ENCODE data around the gene TPI1. TPM values are rescaled to one million over a fixed set of nuclear protein-coding genes. Genes with fewer than 3 reads are reported as not detected.
"Not testable (repeated sequence)": the region's sequence is repeated elsewhere in the genome, so short reads cannot be mapped to it uniquely, and the experiment has no call there.

TPI1 gene
- total RNA-seq, 1 donor from 2014 or later: 274 TPM

DNA sequence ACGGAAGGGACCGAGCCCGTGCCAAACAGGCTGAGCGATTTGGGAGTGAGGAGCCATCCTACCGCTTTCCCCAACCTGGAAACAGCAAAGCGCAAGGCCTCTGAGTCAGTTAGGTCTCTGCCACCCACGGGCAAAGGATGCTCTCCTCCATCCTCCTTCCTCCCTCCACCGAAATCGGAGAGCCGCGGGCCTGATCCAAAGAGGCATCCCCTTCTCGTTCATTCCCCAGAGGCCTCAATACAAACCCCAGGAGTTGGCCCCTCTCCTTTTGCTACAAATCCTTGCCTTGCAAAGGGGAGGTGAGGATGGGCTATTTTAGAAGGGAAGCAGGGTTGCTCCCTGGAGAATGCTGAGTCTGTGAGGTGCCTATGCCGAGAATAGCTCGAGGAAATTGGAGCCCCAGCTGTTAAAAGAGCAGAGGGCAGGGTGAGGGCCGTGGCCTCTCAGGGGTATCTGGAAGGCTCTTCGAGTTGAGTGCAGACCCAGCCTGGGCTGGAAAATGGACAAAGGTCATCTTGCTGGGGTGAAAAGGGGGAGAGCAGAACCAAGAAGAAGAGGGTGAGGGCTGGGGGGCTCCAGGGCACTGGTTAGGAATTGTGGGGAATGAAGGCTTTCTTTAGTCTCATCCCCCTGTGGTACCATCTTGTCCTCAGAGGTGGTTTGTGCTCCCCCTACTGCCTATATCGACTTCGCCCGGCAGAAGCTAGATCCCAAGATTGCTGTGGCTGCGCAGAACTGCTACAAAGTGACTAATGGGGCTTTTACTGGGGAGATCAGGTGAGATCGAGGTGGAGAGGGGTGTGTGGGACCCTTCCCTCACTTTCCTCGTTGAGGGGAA is 1.1 kb downstream of the TPI1 start:
- Histone ChIP-seq H3K9me3 (no peaks in the 10 kb centered on the region), H3K36me3 (peaks cover 0 to 32% of the 10 kb centered on the region in 2 donors), H3K4me3 (peak overlapping the region; percentile 92 to 99), H3K4me1 (peaks cover 49% of the 10 kb centered on the region), H3K27ac (peak overlapping the region; percentile 93), H3K27me3 (no peaks in the 10 kb centered on the region)
- no peak for DNase-seq (ENCODE audit: extremely low spot score in 2 of 2)
- TF ChIP-seq, protein P1, sequence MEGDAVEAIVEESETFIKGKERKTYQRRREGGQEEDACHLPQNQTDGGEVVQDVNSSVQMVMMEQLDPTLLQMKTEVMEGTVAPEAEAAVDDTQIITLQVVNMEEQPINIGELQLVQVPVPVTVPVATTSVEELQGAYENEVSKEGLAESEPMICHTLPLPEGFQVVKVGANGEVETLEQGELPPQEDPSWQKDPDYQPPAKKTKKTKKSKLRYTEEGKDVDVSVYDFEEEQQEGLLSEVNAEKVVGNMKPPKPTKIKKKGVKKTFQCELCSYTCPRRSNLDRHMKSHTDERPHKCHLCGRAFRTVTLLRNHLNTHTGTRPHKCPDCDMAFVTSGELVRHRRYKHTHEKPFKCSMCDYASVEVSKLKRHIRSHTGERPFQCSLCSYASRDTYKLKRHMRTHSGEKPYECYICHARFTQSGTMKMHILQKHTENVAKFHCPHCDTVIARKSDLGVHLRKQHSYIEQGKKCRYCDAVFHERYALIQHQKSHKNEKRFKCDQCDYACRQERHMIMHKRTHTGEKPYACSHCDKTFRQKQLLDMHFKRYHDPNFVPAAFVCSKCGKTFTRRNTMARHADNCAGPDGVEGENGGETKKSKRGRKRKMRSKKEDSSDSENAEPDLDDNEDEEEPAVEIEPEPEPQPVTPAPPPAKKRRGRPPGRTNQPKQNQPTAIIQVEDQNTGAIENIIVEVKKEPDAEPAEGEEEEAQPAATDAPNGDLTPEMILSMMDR (IDR thresholded peaks at IDR 0.05): no peak
- no peak for TF ChIP-seq POLR2A (IDR thresholded peaks at IDR 0.05)
- TF ChIP-seq POLR2AphosphoS5 (IDR thresholded peaks at IDR 0.05; ENCODE audit: insufficient read depth in 1 of 2, low read depth in 1 of 2): no peak
- intact Hi-C loops (cut with DNase I): loop anchor here (5.0 kb wide), 1 partner anchor 59 kb away; the partner anchor contains the start of gene ATN1

DNA sequence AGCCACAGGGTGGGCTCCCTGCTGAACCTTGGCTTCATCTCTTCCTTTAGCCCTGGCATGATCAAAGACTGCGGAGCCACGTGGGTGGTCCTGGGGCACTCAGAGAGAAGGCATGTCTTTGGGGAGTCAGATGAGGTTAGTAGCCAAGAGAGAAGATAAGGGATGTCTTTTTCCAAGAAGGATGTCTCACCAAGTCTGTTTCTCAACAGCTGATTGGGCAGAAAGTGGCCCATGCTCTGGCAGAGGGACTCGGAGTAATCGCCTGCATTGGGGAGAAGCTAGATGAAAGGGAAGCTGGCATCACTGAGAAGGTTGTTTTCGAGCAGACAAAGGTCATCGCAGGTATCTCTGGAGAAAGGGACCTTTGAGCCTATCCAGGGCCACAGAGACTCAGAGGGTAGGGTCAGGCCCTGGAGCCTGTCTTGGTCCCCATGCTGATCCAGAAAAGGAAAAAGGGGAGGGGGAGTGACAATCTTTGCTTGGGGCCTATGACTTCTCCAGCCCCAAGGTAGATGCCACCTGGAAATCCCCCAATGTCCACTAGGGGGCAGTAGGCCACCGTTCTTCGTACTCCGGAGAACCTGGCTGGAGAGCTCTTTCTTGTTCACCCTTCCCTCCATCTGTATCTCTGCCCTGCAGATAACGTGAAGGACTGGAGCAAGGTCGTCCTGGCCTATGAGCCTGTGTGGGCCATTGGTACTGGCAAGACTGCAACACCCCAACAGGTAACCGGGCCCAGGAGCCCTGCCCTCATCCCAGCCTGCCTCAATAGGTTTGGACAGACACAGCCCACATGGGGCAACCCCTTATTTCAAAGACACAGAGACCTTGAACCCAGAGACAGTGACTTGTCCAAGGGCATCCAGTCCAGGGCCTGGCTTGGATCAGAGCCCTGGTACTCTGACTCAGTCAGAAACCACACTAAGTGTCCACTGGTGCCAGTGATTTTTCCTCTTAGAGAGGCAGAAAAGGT is 2.0 kb downstream of the TPI1 start:
- H3K27me3 ChIP-seq: no peaks in the 10 kb centered on the region
- peaks cover 49% of the 10 kb centered on the region for H3K4me1 ChIP-seq
- no peak for TF ChIP-seq POLR2A (IDR thresholded peaks at IDR 0.05)
- peak; percentile 31 to 55 for TF ChIP-seq POLR2AphosphoS5 (IDR thresholded peaks at IDR 0.05; ENCODE audit: insufficient read depth in 1 of 2, low read depth in 1 of 2)
- TF ChIP-seq, protein P1 (IDR thresholded peaks at IDR 0.05): peak; percentile 79 to 90 (median 88)
- H3K4me3 ChIP-seq: peak overlapping the region; percentile 92 to 99
- DNase-seq (ENCODE audit: extremely low spot score in 2 of 2): no peak
- H3K9me3 ChIP-seq: no peaks in the 10 kb centered on the region
- H3K27ac ChIP-seq: peak overlapping the region; percentile 93
- intact Hi-C loops (cut with DNase I): loop anchor here (5.0 kb wide), 1 partner anchor 58 kb away; the partner anchor contains the start of gene ATN1
- H3K36me3 ChIP-seq: peaks cover 0 to 24% of the 10 kb centered on the region in 2 donors

DNA sequence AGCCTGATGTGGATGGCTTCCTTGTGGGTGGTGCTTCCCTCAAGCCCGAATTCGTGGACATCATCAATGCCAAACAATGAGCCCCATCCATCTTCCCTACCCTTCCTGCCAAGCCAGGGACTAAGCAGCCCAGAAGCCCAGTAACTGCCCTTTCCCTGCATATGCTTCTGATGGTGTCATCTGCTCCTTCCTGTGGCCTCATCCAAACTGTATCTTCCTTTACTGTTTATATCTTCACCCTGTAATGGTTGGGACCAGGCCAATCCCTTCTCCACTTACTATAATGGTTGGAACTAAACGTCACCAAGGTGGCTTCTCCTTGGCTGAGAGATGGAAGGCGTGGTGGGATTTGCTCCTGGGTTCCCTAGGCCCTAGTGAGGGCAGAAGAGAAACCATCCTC is 3.0 kb downstream of the TPI1 start:
- DNase-seq (ENCODE audit: extremely low spot score in 2 of 2); intact Hi-C loops (cut with DNase I); H3K9me3 ChIP-seq; H3K27ac ChIP-seq; H3K27me3 ChIP-seq; H3K4me3 ChIP-seq: not testable (repeated sequence)
- peaks cover 49% of the 10 kb centered on the region for H3K4me1 ChIP-seq
- H3K36me3 ChIP-seq: peaks cover 0 to 15% of the 10 kb centered on the region in 2 donors

DNA sequence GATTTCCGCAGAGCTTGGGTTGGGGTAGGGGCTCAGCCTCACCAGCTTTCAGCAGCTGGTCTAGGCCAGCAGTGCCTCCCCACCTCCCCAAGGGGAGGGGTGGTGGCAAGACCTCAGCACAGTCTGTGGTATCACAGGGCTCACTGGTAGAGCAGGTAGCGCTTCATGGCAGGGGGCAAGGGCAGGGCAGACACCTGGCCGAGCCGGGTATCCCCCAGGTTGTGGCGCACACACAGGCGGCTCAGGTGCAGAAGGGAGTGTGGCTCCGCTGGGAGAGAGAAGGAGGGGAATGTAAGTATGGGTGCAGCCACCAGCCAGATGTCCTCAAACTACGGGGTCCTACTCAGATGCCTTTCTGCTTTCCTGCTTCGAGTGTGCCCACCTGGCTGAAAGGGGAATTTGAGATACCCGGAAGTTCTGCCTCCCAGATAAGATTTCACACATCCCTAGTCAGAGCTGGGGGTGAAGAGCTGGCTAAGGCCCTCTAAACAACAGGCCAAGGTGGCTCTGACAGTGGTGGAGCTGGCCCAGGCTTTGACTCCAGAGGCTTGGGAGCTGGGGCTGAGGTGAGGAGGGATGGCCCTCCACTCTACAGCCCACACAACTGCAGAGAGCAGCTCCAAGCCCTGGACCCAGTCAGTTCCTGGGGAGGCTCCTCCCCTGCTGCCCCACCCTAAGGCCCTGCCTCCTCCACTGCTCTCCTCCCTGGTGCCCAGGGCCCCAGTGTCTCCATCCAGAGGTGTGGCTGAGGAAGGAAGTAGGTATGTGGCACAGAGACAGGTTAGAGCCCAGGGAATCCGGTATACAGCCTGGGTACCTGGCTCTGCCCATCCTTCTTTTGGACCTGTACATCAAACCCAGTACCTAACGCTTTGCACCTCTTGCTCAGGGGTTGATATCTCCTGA is 4.0 kb downstream of the TPI1 start:
- TF ChIP-seq POLR2A (IDR thresholded peaks at IDR 0.05) (no peak), POLR2AphosphoS5 (IDR thresholded peaks at IDR 0.05; ENCODE audit: insufficient read depth in 1 of 2, low read depth in 1 of 2) (no peak)
- TF ChIP-seq, protein P1 (IDR thresholded peaks at IDR 0.05): no peak
- peak overlapping the region; percentile 67 to 70 for H3K4me3 ChIP-seq

More for the DNA sequence above, 4.0 kb downstream of the TPI1 start:
- Histone ChIP-seq H3K9me3 (no peaks in the 10 kb centered on the region), H3K27me3 (no peaks in the 10 kb centered on the region), H3K4me1 (peaks cover 46% of the 10 kb centered on the region), H3K27ac (peak overlapping the region; percentile 86), H3K36me3 (peaks cover 0 to 14% of the 10 kb centered on the region in 2 donors)
- intact Hi-C loops (cut with DNase I): no loop called here
- DNase-seq (ENCODE audit: extremely low spot score in 2 of 2): no peak

Data from vagina (tissue), 2 donors.